Activated CD4-positive, CD25-positive, alpha-beta regulatory T cell treated with anti-CD3 and anti-CD28 coated beads, Interleukin-2, amount 50 U/mL, for 24 hours (primary cell): ENCODE results near the gene GPX8.

ENCODE experiments used
- ATAC-seq, 2 donors: fragments of 150-1000 bp; cut with Tn5 transposase; one replicate each; pipeline ENCODE4 v1.10.0; 2021; ENCODE audit warnings: mild to moderate bottlenecking in 1 of 2, moderate library complexity in 1 of 2

The GPX8 gene, protein sequence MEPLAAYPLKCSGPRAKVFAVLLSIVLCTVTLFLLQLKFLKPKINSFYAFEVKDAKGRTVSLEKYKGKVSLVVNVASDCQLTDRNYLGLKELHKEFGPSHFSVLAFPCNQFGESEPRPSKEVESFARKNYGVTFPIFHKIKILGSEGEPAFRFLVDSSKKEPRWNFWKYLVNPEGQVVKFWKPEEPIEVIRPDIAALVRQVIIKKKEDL

DNA sequence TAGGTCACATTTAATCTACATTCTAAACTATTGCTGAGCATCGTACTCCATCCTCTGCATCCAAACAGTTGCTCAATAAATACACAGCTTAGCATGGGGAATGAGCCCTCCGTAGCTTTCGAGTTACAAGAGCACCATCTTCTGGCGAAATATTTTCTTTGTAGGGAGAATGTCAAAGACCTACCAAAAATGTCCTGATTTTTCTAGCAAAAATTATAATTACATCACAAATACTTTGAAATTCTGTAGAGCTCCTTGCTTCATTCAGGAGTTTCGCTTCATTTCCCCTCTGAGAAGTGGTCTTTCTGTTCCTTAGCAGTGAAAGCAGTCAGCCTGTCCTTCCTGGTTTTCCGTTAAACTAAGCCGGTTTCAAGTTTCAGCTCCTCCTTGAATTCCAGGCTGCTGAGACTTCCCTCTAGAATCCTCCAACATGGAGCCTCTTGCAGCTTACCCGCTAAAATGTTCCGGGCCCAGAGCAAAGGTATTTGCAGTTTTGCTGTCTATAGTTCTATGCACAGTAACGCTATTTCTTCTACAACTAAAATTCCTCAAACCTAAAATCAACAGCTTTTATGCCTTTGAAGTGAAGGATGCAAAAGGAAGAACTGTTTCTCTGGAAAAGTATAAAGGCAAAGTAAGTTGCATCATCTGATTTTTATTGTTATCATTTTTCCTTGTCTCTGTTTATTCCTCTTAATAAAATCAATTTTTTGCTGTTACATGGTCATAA is at the start of gene GPX8:
Gene GPX8, plus strand, starts transcription at position 409 of the 730 bp plus-strand sequence. Its CDS starts 22 bp downstream, at position 431.
- no peak for ATAC-seq

DNA sequence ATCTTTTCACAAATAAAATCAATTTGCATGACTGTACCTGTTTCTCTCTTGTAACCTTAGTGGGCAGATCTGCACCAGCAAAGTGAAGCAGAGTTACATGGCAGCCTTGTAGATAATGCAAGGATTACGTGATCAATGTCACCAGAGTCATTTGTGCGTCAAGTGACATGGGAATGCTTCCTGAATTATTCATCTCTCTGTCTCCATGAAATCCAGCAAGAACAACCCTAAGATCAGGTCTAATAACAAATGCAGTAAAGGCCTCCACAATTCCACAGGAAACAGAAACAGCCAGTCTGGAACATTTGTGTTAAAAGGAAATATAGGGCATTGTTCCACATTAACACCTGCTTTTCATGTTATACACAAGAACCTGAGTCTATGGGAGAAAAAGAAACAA is 49.8 kb upstream of the GPX8 start:
- ATAC-seq, result no peak

DNA sequence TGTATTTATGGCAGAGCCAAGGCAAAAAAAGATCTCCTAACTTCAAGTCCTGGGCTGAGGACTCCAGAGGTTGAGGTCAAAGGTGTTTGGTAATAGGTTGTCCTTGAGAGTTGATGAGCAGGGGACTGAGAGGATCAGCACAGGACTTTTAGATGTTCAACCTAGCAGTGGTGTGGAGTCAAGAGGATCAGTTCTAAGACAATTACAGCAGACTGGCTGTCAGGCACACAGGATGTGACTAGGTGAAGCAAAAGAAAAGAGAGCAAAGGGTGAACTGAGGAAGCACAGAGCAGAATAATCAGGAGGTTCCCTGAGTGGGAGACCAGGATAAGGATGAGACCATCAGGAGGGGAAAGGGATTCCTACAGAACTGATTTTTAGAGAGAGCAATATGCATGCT is 46.6 kb upstream of the GPX8 start:
- ATAC-seq, result no peak

DNA sequence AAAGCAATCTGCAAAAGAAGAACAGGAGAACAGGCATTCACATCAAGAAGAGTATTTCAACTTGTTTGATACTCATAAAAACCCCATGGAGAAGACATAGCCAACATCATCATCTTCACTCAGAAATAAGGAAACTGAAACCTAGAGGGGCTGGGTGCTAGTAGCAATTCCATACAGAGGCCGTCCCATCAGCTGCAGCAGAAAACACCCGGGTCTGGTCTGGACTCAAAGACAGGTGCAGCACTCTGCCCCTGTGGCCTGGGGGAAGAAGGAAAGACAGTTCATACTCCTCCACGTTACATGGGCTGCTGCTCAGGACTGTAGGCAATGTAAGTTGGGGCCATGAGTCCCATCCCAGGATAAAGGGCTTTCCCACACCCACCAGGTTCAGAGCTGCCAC is 45.9 kb upstream of the GPX8 start:
- ATAC-seq, result no peak

DNA sequence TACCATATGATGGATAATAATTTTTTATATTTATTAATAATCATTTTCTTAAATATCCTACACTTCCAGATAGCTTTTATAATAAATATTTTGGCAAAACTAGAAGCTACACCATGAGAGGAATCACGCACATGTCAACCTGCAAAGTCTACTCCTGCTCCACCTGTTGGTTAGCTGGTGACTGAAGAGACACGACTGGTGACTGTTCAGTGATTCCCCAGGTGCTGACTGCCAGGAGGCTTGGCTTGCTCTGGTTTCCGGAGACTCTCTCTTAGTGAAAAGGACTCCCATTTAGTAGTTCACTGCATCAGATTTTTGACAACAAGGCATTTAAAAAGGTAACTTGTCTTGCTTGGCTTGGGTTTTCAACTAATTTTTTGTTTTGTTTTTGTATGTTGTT is 36.6 kb upstream of the GPX8 start:
- ATAC-seq, result no peak

DNA sequence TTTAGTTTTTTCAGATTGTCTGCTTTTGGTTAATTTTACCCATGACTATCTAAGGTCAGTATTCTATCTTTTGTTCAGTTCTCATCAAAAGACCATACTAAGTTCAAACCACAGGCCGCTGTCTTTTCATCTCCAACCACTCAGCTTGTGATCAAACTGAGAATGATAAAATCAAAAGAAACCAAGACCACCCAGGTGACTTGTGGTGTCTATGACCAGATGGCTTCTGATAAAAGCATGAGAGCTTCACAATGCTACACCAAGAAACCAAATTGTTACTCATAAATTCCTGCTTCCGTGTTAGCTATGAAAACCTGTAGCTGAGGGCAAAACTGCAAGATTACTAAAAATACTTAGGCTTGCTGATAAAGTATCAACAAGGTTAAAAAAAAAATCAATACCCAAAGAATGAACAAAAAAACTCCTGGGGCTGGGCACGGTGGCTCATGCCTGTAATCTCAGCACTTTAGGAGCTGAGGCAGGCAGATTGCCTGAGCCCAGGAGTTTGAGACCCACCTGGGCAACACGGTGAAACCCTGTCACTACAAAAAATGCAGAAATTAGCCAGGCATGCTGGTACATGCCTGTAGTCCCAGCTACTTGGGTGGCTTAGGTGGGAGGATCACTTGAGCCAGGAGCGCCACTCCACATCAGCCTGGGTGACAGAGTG is 25.8 kb upstream of the GPX8 start:
- peak; percentile 82 to 86 for ATAC-seq

DNA sequence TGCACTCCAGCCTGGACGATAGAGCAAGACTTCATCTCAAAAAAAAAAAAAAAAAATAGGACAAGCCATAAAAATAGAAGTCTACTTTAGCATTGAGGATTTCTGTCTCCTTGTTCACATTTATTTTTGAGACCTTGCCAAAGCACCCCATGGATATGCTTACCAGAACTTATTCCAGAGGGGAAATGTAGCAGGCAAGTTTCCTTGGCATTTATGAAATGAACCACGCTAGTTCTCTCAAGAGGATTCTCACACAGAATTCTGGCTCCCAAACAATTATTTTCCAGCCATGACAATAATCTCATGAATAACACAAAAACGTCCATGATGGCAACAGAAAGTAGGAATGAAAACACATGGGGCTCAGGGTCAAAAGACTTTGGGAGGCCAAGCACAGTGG is 23.4 kb upstream of the GPX8 start:
- ATAC-seq, result no peak

DNA sequence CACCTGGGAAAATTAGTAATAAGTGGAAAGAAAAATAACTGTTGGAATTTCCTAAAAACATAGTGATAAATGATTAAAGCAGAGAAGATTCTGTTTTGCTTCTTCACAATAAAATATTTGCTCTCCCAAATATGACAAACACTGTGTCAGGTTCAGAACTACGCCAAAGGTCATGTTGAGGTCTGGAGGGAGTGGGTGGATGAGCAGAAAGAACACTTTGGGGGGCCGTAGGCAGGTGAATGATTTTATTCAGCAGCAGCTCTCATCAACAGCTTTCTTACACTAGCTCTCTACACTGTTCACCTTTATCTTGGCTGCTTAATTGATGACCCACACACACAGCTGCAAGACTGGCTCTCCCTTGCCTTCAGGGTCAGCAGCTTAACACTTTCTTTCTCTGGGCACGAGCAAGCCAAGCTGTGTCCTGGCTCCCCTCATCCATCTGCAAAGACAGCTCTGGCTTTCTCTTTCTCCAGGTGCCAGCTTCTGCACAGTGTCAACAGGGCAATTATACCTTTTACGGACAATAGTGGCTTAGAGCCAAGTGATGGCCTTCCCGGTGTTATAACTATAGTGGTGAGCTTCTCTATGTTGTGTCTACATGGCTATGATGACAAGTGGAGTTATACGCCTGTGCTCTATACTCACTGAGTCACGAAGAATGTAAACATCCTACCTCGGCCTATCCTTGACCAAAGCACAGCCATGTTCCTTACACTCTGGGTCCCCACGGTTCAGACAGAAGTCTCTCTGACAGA is 18.9 kb upstream of the GPX8 start:
- no peak for ATAC-seq

DNA sequence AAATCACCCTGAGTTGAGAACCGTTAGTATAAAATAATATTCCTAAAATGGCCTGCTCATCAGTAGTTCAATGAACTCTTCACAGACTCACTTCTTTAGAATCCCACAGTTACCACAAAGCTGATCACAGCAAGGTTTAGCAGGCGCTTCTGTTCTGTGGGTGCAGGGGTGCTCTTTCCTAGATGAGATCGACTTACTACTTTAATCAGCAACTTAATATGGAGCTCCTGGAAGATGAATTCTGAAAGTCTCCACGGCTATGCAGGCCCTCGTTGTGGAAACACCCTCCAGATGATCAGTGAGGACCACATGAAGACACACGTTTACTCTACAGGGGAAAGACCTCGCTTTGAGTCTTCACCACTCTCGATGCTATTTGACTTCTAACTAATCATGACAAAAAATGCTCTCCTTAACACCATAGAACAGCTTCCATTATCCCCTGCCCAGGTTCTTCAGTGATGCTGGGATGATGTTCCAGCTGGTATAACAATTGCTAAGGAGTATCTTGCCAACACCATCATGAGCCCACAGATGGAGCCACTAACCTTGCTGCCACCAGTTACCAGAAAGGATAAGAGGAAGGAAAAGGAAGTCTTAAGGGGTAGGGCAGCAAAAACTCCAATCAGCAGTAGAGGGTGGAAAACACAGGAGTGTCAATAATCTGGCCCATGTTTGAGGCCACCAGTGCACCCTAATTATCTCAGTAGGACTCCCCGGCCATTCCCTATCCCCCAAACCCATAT is 17.9 kb upstream of the GPX8 start:
- no peak for ATAC-seq

DNA sequence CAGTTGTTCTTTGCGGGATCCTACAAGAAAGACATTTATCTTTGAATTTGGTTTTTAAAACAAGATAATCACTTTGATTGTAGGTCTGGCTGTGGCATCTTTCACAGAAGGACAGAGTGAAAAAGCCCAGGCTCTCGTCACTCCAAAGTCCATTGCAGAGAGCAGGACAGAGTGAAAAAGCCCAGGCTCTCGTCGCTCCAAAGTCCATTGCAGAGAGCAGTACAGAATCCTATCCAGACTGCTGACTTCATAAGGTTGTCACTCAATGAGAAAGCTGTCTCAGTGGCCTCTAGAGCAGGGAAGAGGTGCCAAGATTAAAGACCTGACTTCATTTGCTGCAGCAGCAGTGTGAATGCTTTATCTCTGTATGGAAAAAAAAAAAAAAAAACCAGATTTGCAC is 16.3 kb upstream of the GPX8 start:
- ATAC-seq, result no peak

DNA sequence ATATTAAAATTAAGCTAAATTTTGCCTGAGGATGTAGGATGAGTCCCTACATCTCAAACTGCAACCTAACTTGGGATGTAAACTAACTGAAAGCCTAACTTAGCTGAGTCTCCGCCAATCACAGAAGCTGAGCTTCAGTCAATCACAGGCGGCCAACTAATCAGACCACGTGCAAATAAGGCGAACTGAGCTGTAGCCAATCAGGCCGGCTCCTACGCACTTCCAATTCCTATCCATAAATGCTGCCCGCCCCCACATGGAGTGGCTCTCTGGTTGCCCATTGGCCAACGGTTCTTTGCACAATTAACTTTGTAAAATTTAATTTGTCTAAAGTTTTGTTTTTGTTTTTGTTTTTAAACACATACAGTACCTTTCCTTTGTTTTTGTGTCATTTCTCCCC is 13.9 kb upstream of the GPX8 start:
- no peak for ATAC-seq

DNA sequence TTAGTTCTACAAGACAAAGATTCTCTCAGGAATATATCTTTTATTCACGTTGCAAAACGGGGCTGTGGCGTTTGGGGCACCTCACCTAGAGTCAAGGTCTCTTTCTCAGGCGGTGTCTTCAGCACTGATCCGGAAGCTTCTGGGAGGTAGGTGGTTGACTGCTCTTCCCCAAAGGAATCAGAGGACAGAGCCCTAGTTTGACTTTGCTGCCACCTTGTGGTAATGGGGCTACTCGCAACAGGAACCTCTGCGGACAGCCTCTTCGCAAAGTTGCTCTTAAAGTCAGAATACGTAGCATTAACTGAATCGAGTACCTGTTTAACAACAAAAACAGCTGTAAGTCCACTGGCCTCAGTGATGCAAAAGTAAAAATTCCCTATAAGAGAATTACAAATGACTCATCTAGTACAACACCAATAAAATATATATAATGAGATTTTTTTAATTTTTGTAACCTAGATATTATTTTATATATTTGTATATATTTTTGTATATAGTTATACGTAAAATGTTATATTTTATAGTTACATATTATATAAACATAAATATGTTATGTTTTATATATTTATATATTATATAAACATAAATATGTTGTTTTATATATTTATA is 13.3 kb upstream of the GPX8 start:
- peak; percentile 91 to 97 for ATAC-seq

DNA sequence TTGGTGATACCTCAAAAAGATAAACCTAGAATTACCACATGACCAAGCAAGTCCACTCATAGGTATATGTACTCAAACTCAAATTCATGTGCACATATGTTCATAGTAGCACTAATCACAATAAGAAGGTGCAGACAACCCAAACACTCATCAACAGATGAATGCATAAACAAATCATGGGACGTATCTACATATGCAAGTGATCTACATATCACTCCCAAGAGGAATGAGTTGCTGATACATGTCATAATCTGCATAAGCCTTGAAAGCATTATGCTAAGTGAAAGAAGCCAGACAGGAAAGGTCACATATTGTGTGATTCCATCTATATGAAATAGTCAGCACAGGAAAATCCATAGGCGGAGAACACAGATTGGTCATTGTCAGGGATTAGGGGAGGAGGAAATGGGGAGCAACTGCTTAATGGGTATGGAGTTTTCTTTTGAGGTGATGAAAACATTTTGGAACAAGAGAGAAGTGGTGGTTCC is 10.6 kb upstream of the GPX8 start:
- ATAC-seq, result no peak

DNA sequence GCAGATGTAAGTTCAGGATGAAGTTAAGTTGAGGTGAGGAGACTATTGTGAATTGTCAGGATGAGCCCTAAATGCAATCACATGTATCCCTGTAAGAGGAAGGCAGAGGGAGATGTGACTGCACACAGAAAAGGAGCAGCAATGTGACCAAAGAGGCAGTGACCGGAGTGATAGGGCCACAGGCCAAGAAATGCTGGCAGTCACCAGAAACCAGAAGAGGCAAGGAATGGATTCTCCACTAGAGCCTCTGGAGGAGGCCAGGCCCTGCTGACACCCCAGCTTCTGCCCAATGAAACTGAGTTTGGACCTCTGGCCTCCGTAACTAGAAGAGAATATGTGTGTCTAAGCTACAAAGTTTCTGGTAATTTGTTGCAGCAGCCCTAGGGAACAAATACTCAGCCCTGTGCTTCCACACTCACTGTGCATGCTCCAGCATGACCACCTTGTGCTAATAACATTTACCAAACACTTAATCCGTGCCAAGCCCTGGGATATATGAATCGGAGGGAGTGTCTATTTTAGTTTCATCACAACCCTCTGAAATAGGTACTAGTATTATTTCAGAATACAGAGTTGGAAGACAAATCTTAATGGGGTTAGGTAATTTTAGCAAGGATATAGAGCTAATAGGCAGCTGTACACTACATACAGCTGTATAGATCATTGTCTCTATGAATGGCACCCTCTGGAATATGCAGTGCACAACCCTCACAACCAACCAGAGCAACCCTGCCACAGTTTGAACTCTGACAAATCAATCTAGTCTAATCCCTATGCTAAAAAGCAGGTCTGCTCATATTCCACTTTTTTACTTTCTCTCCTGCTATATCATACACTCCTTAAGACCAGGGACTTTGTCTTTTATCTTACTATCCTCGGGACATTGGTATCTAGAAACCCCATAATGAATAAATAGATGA is 7.8 kb upstream of the GPX8 start:
- no peak for ATAC-seq

DNA sequence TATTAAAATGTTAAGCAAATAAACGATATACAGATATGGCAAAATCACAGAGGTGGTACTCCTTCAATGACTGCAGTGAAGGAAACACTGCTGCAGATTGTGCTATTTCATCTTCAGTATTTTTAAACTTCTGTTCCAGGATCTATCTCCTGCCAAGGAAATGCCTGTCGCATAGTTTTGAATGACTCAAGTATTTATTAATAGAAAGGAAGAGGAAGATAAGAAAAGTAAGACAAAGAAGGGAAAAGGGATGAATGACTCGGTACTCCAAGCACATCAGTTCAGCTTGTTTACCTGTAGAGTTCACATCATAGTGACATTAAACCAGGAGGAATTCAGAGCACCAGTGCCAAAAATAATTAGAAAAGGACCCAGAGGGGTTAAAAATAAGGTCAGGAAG is 5.1 kb upstream of the GPX8 start:
- no peak for ATAC-seq

DNA sequence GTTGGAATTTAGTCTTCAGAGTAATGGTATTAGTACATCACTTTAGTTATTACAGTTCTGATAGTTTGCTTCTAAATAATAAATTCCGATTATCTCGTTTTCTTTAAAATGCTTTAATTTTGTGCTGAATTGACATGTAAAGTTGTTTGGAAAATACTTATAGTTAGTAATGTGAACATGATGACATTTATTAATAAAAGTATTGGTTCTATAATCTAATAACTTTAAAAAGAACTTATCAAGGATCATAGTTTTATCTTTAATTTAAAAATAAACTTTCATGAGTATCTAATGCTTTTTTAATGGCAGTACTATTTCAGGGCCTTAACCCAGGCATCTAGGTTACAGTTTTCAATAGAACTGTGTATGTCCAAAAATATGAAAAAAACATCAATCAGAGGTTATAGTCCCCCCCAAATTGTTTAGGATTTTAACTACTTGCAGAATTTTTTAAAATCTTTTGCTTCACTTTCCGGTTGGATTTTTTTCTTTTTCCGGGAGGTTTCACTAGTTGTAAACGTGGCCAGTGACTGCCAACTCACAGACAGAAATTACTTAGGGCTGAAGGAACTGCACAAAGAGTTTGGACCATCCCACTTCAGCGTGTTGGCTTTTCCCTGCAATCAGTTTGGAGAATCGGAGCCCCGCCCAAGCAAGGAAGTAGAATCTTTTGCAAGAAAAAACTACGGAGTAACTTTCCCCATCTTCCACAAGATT is 680 bp downstream of the GPX8 start:
- no peak for ATAC-seq

DNA sequence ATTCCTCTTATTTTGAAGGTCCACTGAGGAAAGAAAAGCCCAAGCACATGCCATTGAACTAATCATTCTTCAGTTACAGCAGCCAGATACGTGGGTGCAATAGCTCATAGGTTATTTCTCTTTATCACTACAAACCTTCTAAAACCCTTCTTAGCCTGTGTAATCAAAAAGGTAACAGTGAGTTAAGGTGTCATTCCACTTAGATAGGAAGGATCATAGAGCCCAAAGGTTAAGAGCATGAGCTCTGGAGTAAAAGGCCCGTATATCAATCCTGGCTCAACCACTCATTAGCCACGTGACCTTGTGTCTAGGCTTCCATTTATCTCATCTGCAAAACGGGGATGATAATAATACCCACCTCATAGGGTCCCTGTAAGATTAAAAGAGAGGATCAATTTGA is 2.7 kb downstream of the GPX8 start:
- no peak for ATAC-seq

DNA sequence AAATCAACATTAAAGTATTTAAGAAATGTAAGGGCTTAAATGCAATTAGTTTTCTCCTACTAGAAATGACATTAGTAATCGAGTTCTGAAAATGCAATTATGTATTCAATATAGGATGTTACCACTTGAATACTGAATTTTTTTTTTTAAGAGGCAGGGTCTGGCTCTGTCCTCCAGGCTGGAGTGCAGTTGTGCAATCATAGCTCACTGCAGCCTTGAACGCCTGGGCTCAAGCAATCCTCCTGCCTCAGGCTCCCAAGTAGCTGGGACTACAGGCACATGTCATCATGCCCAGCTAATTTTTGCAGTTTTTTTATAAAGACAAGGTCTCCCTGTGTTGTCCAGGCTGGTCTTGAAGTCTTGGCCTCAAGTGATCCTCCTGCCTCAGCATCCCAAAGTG is 11.5 kb downstream of the GPX8 start:
- no peak for ATAC-seq

DNA sequence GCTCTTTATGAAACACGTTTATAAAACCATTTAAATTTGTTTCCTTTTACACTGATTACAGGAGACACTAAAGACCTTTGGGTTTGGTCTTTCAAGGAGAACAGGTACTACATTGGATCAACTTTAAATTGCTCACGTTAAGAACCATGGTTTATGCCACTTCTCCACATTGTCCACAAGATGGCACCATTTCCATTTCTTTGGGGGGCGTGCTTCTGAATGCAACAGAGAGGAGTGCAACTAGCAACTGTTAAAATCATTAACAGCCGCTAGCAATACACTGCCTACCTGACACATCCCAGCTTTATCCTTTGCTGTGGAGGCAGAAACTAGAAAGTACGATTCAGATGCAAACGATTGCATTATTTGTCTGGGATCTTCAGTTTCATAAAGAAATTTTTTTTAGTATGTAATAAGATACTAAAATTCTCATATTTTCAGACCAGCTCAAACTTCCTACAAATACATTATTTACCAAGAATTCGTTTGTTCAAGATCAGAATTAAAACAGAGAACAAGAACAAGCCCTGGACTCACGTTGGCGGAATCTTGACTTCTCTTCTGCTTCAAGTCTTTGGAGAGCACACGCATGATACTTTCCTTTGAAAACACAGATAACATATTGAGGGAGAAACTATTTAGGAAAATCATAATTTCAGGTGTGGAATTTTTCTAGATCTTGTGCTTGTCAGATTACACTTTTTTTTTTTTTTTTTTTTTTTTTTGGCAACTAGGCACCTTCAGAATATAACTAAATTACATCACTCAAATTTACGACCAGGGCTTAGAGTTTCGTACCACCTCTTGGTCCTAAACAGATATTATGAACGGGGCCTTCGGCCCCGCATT is 12.3 kb downstream of the GPX8 start:
- peak; percentile 68 to 70 for ATAC-seq
